Smooth muscle cell (in vitro differentiated cells): ENCODE results near the gene ST6GAL1. TPM values are rescaled to one million over a fixed set of nuclear protein-coding genes. Genes with fewer than 3 reads are reported as not detected.

Experiments used
- DNase-seq: peaks from one replicate; lab custom pipeline; 2025; ENCODE audit not compliant: unreplicated experiment; lab: John Stamatoyannopoulos, UW
- H2AFZ ChIP-seq: fragments of 200-600 bp; sonication (generic); 2 replicates; pipeline ENCODE4 v1.6.0; 2016; ENCODE audit warnings: antibody characterized with exemption, low read depth, mild to moderate bottlenecking
- H3F3A ChIP-seq: fragments of 200-600 bp; sonication (generic); 2 replicates; pipeline ENCODE4 v1.6.0; 2017; ENCODE audit warnings: antibody characterized with exemption, low read depth
- H3K27ac ChIP-seq: fragments of 200-600 bp; sonication (generic); 2 replicates; pipeline ENCODE4 v1.5.1; 2016; ENCODE audit warnings: low read depth, mild to moderate bottlenecking
- H3K27me3 ChIP-seq: fragments of 200-600 bp; sonication (generic); 2 replicates; pipeline ENCODE4 v1.6.1; 2016; ENCODE audit warnings: low read depth, mild to moderate bottlenecking
- H3K36me3 ChIP-seq: fragments of 200-600 bp; sonication (generic); 2 replicates; pipeline ENCODE4 v1.5.1; 2016; ENCODE audit warnings: low read depth
- H3K4me1 ChIP-seq: fragments of 200-600 bp; sonication (generic); 2 replicates; pipeline ENCODE4 v1.5.1; 2016; ENCODE audit warnings: low read depth
- H3K4me2 ChIP-seq: fragments of 200-600 bp; sonication (generic); 2 replicates; pipeline ENCODE4 v1.6.0; 2016; ENCODE audit warnings: mild to moderate bottlenecking
- H3K4me3 ChIP-seq: fragments of 200-600 bp; sonication (generic); 2 replicates; pipeline ENCODE4 v1.5.1; 2016; ENCODE audit warnings: mild to moderate bottlenecking
- H3K79me2 ChIP-seq: fragments of 200-600 bp; sonication (generic); 2 replicates; pipeline ENCODE4 v1.6.0; 2016; ENCODE audit warnings: low read depth, mild to moderate bottlenecking
- H3K9ac ChIP-seq: fragments of 200-600 bp; sonication (generic); 2 replicates; pipeline ENCODE4 v1.6.0; 2016; ENCODE audit warnings: low read depth
- H3K9me3 ChIP-seq: fragments of 200-600 bp; sonication (generic); replicated peaks from 2 replicates; pipeline ENCODE4 v1.5.1; 2016; ENCODE audit warnings: low read depth
- H4K20me1 ChIP-seq: fragments of 200-600 bp; sonication (generic); 2 replicates; pipeline ENCODE4 v1.6.0; 2016; ENCODE audit warnings: low read depth
- WGBS: methylation state at CpG from one replicate; pipeline ENCODE4 v1.1.7; 2016; ENCODE audit warnings: low lambda C conversion rate; 5-methylcytosine and 5-hydroxymethylcytosine counted together
- polyA plus RNA-seq: library from polyadenylated mRNA; unstranded; fragments of >200 nt; fragmentation: Nextera tagmentation; extraction: Ambion mirVana; gene quantifications from 2 replicates; pipeline ENCODE4 v1.2.1, GENCODE V29; 2016
- total RNA-seq: library from RNA; depleted of rRNA; stranded (reverse); fragments of >200 nt; gene quantifications from 2 replicates; pipeline ENCODE4 v1.2.3, GENCODE V29; 2014
- TF ChIP-seq, protein P1 (sequence below): fragments of 200-600 bp; sonication (generic); IDR thresholded peaks from 2 replicates; pipeline ENCODE4 v1.5.1; 2017; ENCODE audit warnings: borderline replicate concordance, mild to moderate bottlenecking, antibody characterized with exemption; ENCODE audit not compliant: insufficient read depth, poor library complexity, severe bottlenecking

ST6GAL1 gene
- total and polyA plus RNA-seq, 2 experiments from 2014 or later = 3.5 to 8.9 TPM

DNA sequence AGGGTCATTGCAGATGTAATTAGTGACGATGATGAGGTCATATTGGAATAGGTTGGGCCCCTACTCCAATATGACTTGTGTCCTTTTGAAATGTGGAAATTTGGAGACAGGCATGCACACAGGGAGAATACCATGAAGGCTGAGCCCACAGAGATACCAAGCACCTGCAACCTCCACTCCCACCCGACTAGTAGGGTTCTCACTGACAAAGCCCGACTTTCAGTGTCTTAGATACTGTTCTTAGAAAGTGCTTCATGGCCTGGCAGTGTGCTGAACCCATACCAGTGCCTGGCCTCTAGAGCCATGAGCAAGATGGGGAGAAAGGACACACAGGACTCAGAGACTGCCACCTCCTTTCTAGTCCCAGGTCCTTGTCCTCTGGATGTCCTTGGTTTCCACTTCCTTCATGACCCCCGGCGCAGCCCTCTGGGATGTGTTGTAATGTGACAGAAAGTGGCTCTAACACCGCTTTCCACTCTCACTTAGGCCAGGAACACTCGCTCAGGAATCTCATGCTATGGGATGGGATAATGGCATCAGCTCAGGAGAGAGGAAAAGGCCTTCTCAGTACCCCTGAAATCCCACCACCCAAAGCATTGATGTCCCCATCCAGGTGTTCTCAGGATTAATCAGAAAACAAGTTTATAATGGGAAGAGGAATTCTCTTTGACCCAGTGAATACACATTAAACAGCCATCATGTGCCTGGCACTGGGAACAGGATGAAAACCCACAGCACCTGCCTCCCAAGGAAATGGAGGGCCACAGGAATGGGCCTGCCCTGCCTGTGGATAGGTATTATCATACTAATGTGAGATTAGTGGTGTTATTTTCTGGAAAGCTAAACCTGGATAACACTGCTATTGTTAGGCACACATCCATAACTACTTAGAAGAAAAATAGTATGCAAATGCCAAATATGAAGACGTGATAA, 149.0 kb downstream of the ST6GAL1 start:
- Histone ChIP-seq H3K79me2 (no peaks in the 10 kb centered on the region), H3F3A (no peaks in the 10 kb centered on the region), H3K4me2 (no peak overlapping the region), H4K20me1 (no peaks in the 10 kb centered on the region), H3K9ac (no peak overlapping the region), H3K27ac (no peak overlapping the region), H3K4me3 (no peak overlapping the region), H2AFZ (no peak overlapping the region), H3K27me3 (no peaks in the 10 kb centered on the region), H3K9me3 (no peaks in the 10 kb centered on the region), H3K36me3 (no peaks in the 10 kb centered on the region), H3K4me1 (no peaks in the 10 kb centered on the region)
- DNase-seq = no peak
- TF ChIP-seq, protein P1, sequence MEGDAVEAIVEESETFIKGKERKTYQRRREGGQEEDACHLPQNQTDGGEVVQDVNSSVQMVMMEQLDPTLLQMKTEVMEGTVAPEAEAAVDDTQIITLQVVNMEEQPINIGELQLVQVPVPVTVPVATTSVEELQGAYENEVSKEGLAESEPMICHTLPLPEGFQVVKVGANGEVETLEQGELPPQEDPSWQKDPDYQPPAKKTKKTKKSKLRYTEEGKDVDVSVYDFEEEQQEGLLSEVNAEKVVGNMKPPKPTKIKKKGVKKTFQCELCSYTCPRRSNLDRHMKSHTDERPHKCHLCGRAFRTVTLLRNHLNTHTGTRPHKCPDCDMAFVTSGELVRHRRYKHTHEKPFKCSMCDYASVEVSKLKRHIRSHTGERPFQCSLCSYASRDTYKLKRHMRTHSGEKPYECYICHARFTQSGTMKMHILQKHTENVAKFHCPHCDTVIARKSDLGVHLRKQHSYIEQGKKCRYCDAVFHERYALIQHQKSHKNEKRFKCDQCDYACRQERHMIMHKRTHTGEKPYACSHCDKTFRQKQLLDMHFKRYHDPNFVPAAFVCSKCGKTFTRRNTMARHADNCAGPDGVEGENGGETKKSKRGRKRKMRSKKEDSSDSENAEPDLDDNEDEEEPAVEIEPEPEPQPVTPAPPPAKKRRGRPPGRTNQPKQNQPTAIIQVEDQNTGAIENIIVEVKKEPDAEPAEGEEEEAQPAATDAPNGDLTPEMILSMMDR = no peak
- 95% methylated on average over 8 of the region's 8 CpGs for WGBS

DNA sequence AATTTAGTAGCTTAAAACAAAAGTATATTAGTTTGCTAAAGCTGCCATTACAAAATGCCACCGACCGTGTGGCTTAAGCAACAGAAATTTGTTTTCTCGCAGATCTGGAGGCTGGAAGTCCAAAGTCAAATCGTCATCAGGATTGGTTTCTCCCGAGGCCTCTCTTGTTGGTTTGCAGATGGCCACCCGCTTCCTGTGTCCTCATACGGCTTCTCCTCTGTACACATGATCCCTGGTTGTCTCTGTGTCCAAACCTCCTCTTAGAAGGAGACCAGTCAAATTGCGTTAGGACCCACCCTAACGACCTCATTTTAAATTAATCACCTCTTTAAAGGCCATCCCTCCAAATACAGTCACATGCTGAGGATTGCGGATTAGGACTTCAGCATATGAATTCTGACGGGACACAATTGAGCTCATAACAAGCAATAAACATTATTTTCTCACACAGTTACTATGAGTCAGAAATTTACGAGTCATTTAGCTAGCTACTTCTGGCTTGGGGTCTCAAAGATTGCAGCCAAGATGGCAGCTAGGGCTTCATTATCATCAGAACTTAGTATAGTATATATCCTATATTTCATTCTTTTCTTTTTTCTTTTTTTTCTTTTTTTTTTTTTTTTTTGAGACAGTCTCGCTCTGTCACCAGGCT, 150.6 kb downstream of the ST6GAL1 start:
- Histone ChIP-seq H3K79me2 (no peaks in the 10 kb centered on the region), H3K36me3 (no peaks in the 10 kb centered on the region), H3K9me3 (no peaks in the 10 kb centered on the region), H3K4me2 (no peak overlapping the region), H2AFZ (no peak overlapping the region), H3K9ac (no peak overlapping the region), H3K4me1 (no peaks in the 10 kb centered on the region), H3F3A (no peaks in the 10 kb centered on the region), H3K27me3 (no peaks in the 10 kb centered on the region), H3K27ac (no peak overlapping the region), H3K4me3 (no peak overlapping the region), H4K20me1 (no peaks in the 10 kb centered on the region)
- no peak for DNase-seq
- TF ChIP-seq, protein P1 = no peak
- WGBS = 86% methylated on average over 13 of the region's 13 CpGs

- 97% methylated on average over 6 of the region's 6 CpGs for WGBS
- no peaks in the 10 kb centered on the region for H3F3A ChIP-seq
Measured at GRCh38 chr3:187082758-187083375, 152.5 kb downstream of the ST6GAL1 start.

More at GRCh38 chr3:187082758-187083375, 152.5 kb downstream of the ST6GAL1 start:
- Histone ChIP-seq H3K9ac (no peak overlapping the region), H3K27ac (no peak overlapping the region), H3K4me3 (no peak overlapping the region), H3K4me1 (no peaks in the 10 kb centered on the region), H3K79me2 (no peaks in the 10 kb centered on the region), H3K36me3 (no peaks in the 10 kb centered on the region), H3K9me3 (peaks cover 7% of the 10 kb centered on the region), H3K27me3 (no peaks in the 10 kb centered on the region), H4K20me1 (no peaks in the 10 kb centered on the region), H3K4me2 (no peak overlapping the region), H2AFZ (no peak overlapping the region)
- DNase-seq = no peak
- TF ChIP-seq, protein P1 = no peak
